IPS DF 4.7 (cell line): ENCODE data around the gene SPTBN5.

Source experiments
- DNase-seq: peaks from one replicate; pipeline ENCODE4 v3.0.0-alpha.2; 2013; ENCODE audit warnings: low spot score; ENCODE audit errors: extremely low read depth

Gene SPTBN5

DNA sequence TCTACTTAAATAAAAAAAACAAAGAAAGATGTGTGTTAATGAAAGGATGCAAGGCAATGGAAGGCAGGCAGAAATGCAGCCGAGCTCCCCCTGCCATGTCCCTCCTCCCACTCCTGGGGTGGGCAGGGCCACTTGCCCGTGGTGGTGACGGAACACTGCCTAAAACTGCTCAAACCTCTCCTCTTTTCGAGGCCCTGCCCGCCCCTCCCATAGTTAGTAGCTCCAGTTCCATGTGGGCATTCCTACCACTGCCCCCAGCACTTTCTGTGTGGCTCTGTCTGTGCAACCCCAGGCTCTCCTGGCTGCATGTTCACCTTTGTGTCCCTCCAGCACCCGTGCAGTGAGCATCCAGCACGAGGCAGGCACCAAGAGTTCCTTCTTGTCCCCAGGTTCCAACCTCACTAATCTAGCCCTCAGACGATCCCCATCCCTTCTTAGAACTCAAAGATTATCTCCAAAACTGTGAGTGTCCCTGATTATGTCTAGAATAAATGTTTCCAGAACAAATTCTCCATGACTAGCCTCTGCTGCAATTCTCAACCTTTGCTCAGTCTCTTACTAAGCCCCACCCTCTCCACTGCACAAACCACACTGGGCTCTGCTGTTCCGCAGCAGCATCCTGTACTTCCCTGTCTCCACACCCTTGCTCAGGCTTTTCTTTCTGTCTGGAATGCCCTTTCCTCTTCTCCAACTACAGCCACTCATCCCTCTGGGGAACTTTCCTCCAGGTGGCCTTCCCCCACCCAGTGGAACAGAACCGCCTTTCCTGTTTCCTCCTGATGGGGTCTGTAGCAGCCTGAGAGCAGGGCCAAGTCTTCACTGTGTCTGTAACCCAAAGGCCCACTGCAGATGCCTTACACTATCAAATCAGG lies 32.6 kb upstream of the SPTBN5 start:
- DNase-seq, result no peak

DNA sequence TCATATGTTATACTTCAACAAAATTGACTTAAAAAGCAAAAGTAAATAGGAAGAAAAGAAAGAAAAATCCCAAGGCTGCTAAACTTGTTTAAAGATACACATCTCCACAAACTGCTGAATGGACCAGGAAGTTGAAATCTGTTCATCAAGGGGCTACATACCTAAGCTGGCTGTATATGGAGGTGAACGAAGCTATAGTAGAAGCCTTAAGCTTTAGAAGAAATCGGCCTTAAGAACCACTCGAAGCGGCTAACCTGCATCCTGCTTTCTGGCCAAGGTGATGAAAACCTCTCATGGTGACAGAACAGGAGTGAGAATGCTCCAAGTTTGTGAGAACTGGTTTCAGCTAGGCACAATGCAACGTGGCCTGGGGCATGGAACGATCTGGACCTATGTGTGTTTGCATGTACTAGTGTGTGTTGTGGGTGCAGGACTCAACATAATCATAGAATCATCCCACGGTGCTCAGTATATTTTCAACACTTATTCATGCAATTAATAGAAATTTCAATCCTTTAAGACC lies 31.3 kb upstream of the SPTBN5 start:
- no peak for DNase-seq

DNA sequence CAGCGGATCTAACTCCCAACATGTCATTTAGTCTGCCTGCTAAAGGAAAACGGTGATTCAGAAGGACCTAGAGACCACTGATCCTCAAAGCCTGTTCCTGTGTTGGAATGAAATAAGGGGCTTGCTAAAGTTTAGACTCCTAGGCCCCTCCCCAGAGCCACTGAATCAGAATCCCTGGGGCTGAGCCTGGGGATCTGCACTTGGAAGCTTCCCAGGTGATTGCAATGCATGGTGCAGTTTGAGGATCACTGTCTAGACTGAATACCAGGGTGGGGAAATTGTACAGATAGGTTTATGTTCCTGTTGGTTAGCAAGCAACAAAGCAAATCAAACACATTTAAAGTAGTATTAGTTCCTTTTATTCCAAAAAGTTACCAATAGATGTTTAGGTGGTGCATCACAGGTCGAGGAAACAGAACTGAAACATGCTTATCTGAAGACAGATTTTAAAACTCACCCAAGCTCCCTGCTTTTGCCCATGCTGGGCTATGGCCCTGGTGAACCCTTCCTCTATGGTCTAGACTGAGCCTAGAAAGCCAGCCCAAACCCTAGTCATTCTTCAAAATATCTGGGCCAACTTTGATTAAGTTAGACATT lies 29.6 kb upstream of the SPTBN5 start:
- no peak for DNase-seq

DNA sequence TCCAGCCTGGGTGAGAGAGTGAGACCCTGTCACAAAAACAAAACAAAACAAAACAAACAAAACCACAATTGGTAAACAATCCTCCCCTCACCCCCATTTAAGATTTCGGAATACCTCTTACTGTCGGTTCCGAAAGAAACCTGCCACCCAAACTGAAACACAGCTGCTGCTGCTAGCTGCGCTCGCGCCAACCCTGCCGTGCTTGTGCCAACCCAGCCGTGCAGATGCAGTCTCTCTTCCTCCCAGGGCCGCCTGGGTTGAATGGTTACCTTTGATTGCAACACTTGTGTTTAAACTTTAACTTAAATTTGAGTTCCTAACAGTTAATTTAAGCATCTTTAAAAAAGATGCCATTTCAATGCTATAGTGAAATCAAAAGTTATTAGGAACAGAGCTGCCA lies 28.5 kb upstream of the SPTBN5 start:
- DNase-seq, result no peak

DNA sequence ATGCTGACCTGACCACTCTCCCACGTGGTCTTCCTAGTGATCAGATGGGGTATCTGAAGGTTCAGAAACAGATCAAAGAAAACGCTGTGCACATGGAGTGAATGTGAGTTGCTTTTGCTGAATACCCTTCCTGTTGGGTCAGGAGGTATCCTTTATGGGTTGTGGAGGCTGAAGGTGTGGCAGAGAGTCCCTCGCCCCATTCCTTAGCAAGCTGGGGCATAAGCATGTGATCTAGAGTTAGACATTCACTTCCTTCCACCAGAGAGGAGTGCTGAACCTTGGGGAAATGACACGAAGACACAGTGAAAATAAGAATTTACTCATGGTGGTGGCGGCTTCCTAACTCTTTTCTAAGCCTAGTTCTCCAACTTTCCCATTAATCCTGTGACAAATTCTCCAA lies 27.8 kb upstream of the SPTBN5 start:
- DNase-seq, result no peak

DNA sequence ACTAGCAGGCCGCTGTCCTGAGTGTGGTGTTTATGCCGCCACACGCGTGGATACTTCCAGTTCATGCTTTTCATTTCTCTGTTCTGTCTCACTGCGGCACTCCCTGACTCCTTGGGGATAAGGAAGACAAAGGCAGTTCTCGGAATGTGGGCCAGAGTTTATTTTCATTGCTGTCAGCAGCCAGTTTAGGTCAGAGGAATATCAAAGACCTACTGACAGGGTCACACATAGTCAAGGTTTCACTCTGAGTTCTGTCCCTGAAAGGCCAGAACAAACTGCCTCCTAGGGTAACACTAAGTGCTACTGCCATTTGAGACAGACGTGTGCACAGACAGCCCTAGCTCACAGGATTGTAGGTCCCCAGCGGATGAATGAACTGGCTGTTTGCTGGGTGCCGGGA lies 27.3 kb upstream of the SPTBN5 start:
- no peak for DNase-seq

DNA sequence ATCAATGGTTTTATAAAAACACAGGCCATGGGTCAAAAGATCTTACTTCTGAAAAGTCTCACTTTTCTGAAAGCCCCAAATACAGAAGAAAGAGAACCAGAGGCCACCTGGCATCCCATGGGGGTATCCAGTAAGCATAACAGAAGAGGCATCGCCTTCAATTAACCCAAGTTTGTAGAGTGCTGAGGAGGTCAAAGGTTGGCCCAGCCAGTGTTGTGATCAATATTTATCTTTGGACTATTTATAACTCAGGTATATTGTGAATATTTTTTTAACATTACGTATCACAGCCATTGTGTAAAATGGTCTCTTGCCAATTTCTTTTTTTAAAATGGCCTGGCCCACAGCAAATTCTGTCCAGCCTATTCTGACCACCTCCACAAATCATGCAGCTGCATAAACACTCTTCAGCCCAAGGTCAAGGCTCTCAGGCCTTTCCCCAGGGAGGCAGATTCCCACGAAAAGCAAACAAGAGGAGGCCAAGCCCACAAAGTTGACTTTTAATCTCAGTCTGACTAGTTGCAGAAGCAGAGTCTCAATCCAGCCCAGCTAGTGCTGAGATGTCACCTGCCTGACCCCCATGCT lies 26.2 kb upstream of the SPTBN5 start:
- no peak for DNase-seq

DNA sequence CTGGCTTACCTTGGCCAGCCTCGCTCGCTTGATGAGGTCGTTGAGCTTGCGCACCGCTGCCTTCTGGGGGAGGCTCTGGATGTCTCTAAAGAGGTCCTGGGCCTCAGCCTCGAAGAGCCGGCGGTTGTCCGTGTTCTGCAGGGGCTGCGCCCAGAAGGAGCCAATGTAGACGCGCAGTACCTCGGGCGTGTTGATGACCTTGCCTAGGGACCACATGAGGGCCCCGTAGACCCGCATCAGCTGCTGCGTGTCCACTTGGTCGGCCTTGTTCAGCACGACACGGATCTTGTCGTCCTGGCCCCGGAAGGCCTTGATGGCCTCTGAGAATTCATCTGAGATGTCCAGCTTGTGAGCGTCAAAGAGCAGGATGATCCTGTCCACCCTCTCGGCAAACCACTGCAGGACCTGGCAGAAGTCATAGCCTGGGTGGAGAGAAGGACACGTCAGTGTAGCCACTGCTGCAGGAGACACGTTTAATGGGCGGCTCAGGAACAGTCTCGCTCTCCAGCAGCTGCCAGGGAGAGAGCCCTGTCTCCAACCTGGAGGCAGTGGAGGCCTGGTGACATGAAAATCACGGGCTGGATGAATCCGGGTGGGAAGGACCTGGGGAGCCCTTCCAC lies 25.5 kb upstream of the SPTBN5 start:
- no peak for DNase-seq

DNA sequence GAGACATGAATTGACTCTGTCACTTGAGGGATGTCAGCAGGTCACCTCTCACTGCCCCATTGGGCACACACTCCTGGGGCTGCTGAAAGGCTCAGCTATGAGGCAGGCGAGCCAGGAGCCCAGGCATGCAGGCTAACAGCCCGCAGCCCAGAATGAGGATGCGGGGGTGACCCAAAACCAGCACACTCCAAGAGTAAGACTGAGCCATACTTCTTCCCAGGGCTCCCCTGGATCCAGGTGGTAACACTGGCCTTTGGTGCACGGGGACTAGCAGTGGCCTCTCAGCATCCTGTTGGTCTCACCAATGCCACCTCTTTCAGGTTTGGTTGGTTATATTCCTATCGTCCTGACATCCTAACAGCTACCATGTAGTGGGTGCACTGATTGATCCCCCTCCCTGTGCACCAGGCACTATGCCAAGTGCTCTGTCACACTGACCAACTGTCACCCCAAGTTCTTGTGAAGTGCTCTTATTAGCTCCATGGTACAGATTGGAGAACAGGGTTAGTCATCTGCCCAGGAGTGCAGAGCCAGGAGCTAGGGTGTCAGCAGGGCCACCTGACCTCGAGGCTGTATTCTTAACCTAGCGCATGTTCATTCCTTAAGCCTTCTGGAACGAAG lies 24.8 kb upstream of the SPTBN5 start:
- DNase-seq, result no peak

DNA sequence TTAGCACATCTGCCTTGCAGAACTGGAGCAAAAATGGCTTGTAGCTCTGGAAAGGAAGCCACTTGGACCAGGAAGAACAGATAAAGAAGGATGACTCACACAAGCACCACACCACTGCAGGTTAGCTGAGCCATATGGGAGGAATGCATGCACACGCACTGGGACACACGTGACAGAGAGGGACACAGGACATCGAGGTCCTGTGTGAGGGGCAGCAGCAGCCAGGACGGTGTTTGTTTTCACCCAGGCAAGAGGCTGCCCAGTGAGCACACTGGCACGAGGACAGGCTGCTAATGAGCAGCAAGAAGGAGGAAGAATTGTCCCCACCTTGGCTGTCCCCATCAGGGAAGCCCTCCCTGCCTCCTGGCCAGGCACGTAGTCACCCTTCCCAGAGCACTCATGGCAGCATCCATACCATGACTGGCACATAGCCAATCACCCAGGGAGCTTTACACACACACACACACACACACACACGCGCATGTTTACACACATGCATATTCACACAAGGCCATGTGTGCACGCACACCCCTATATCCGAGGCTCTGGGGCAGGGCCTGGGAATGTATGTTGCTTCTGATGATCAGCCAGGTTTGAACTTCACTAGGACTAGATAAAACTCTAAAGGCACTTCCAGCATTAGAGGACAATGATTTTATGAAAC lies 24.0 kb upstream of the SPTBN5 start:
- no peak for DNase-seq

DNA sequence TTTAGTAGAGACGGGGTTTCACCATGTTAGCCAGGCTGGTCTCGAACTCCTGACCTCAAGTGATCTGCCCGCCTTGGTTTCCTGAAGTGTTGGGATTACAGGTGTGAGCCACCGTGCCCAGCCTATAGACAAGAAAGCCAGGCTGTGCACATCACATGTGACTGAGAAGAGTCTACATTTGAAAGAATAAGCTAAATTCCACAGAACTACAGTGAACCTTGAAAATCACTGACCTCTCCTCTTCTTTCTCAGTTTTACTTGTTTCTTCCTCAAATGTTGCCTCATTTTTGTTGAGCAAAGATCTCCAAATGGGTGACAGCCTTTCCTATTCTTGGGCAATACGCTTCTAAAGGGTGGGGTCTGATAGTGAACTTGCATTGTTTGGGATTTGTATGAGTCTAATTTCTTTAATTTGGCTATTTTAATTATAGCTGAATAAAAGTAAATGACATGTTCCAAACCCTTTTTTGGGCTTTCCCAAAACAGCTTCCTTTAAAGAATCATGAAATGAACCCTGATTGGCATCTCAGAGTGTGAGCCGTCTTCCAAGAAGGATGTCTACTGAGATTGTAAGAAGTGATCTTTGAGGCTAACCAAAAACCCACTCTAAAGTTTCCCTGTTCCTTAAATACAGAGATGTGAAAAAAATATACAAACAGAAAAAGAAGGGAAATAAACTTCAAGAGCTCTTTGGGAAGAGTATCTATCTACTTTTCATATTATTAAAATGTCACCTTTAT lies 21.6 kb upstream of the SPTBN5 start:
- DNase-seq, result no peak

DNA sequence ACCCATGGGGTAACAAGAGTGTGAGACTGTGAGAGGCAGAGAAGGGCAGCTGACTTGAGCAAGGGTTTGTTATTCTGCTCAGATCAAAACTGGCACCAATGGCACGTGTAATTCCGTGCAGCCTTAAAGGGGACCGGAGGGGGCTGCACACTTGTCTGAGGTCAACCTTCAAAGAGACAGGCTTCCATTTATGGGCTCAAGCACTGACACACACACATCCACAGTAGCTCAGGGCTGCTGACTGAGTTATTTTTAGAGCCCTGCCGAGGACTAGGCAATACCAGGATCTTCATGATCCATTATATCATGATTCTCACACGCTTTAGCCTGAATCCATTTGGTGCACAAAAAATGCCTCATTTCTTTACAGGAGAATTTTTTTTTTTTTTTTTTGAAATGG lies 20.6 kb upstream of the SPTBN5 start:
- DNase-seq, result no peak

DNA sequence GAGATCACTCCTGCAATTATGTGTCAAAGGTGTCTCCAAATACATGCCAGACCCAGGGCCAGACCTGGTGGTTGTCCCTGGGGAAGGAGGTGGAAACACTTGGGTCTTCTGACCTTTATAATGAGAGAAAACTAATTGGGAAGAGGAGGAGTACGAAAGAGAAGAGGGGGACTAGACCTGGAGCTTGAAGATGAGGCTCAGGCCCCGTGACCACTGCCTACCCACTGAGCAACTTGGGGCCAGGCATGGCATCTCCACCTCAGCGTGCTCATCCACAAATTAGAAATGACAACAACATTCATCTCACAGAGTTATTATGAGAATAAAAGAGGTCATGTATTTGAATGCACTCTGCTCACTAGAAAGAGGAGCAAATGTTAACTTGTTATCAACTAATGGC lies 19.4 kb upstream of the SPTBN5 start:
- no peak for DNase-seq

DNA sequence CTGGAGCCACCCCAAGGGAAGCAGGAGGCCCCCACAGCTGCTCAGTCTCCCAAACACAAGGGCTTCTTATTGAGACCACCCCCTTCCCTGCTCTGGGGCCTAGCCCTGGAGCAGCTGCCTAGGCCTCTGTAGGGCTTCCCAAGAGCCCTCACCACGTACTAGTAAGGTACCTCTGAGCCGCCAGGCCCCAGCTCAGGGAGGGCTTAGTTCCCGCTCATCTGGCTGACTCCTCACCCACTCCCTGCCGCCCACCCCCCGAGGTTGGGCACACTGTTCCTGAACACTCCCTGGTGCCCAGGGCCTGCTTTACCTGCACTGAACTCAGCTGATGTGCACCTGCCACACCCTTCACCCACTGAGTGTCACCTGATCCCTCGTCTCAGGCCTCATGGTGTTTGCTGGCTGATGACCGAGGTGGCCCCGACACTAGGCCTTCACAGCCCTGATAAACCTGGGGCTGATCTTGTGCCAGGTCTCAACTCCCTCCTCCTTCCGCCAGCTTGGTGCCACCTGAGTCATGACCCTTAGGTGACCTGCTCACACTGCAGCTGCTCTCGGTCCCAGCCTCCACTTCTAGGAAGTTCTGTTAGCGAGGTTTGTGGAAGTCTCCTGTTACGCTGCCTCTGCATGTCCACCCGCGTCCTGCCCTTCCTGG lies 18.0 kb upstream of the SPTBN5 start:
- no peak for DNase-seq

DNA sequence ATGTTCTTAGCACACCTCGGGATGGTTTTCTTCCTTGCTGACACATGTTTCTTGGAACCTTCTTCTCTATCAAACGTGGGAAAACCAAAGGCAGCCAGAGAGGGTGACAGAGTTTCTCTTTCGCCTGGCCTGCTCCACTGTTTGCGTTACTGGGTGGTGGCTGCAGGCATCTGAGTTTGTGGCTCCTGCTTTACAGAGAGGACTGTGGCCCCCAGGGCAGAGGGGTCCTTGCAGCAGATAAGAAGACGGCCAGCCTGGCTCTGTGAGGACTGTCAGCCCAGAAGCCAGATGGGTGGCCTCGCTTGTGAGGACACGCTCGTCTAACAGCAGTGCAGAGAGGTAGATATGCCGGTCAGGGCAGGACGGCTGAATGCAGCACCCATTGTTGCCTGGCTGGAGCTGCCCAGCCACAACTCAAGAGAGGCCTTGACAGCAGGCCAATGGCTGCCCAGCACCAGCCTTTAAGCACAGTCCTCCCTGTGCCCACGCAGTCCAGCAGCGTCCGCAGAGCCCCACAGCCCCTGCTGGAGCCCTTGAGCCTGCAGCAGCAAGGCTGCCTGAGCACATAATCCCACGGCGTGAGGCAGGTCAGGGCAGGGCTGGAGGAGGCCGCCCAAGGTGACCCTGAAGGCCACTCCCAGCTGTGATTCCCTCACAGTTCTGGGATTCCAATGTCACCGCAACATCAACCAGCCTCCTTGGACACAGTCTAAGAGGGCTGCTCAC lies 15.0 kb upstream of the SPTBN5 start:
- DNase-seq, result no peak

DNA sequence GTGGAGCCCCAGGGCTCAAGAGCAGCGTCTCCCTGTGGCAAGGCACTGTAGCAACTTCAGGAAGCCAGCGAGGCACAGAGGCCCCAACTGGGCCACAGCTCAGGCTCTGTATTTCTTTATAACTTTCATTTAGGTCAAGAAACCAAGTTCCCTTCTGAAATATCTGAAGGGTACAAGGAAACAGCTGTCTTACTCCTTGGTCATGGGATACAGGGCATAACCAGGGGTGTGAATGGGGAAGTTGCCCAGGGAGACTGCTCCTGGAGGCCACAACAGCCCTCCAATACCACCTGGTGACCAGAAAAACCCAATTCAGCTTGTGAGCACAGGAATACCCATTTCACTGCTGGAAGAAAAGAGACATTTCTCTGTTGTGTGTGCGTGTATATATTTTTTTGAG lies 13.3 kb upstream of the SPTBN5 start:
- DNase-seq, result no peak

DNA sequence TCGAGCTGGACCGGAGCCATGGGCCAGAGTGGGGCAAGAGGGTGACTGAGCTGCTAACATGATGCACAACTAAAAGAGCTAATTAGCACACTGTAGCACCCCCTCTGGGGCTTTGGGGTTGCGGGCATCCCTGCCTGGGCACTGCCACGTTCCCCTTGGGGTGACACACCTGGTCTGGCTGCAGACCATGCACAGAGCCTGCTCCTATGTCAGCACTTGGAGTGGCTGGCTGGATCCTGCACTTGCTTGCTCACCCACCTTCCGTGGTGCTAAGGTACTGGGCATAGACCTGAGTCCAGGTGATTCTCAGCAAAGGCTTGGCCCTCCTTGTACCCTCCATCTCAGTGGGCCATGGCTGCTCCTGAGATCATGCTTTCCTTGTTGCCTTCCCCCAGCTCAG lies 12.8 kb upstream of the SPTBN5 start:
- DNase-seq, result no peak

DNA sequence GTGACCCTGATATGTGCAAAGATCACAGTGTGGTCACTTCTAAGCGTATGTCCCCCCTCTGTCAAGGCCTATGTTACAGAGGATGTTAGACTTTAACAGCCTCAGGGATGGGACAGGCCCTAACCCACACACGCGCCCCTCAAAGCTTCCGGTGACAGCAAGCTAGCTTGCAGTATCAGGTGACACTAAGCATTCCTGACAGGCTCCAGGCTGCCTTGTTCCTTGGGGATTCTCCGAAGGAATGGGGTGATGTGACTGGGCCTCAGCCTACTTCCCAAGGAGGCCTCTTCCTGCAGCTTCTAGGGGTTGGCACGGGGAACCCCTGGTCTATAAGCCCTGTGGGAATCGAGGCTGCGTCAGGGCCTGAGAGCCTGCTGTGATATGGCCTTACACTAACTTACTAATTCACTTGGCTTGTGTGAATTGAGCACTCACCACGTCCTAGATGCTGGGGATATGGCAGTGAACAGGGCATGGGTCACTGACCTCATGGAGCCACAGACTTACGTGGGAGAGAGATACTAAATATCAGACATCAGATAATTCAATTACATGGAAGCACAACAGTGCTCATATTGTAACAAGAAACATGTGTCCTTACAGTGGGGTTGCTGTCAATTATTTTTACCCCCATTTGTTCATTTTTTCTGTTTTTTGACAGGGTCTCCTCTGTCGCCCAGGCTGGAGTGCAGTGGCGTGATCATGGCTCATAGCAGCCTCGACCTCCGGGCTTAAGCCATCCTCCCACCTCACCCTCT lies 11.4 kb upstream of the SPTBN5 start:
- DNase-seq, result no peak
